Activated T-cell treated with anti-CD3 and anti-CD28 coated beads, Interleukin-2, amount 50 U/mL, for 4 hours (primary cell): ENCODE data around the gene PTGIR. TPM values are rescaled to one million over a fixed set of nuclear protein-coding genes. Genes with fewer than 3 reads are reported as not detected.
A peak's percentile ranks its signal among the peaks of the same experiment; 100 is the strongest.

Experiments used
- ATAC-seq, 2 donors: fragments of 200-7000 bp; cut with Tn5 transposase; one replicate each; pipeline ENCODE4 v1.10.0; 2021
- DNase-seq: peaks from one replicate; pipeline ENCODE4 v3.0.0-alpha.2; 2020
- H3K27me3 Mint-ChIP-seq: one replicate; pipeline ENCODE4 v1.8.0; 2021; ENCODE audit warnings: low read depth, mixed read lengths
- H3K36me3 Mint-ChIP-seq: one replicate; pipeline ENCODE4 v1.8.0; 2022; ENCODE audit warnings: mixed read lengths; ENCODE audit not compliant: insufficient read depth
- H3K4me1 Mint-ChIP-seq: one replicate; pipeline ENCODE4 v1.8.0; 2021; ENCODE audit warnings: low read depth, mixed read lengths
- H3K4me3 Mint-ChIP-seq: one replicate; pipeline ENCODE4 v1.8.0; 2021; ENCODE audit warnings: mild to moderate bottlenecking, moderate library complexity, mixed read lengths
- H3K9me3 Mint-ChIP-seq: one replicate; pipeline ENCODE4 v1.8.0; 2021; ENCODE audit warnings: mixed read lengths
- total RNA-seq, 3 donors: library from RNA; stranded (reverse); gene quantifications; one replicate each; pipeline ENCODE4 v1.2.1, GENCODE V29; 2021

The PTGIR gene
- total RNA-seq, 3 donors from 2014 or later, result 2.2 to 5.8 (median 4.3) TPM

DNA sequence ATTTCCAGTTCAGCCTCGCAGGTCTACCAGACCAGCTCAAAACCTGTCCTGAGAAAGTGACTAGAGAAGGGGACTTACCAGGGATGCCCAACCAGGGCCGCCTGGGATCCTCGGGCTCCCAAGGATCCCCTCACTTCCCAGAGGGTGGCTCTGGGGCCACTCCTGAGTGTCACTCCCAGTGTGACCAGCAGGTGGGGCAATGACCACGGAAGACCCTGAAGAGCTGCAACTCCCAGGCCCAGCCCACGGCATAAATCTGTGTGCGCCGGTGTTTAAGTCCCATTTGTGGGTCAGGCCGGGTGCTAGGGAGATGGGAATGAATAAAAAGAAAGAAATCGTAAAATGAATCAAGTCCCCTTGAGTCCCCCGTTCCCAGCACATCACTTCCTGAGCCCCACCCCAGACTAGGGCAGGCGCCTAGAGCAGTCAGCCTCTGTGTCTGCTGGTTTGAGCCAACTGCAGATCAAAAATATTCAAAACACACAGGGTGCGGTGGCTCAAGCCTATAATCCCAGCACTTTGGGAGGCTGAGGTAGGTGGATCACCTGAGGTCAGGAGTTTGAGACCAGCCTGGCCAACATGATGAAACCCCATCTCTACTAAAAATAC is 10.7 kb downstream of the PTGIR start:
- Mint-ChIP-seq H3K9me3 (no peaks in the 10 kb centered on the region), H3K36me3 (peaks cover 9% of the 10 kb centered on the region), H3K27me3 (no peaks in the 10 kb centered on the region), H3K4me3 (peak overlapping the region; percentile 36), H3K4me1 (peaks cover 67% of the 10 kb centered on the region)
- ATAC-seq (peak; percentile 58 to 70), DNase-seq (peak; percentile 84)

DNA sequence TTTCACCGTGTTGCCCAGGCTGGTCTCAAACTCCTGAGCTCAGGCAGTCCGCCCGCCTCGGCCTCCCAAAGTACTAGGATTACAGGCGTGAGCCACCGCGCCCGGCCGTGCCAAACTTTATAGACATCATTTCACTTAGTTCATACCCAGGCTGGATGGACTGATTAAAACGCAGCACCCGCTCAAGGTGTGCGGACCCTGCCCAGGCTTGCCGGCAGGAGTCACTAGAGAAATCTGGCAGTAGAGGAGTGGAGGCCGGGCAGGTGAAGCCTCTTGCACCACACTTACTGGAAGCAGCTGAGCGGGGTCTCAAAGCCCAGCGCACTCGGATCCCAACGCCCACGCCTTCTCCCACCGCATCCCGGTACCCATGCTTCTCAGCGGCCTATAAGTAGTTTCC is 11.4 kb downstream of the PTGIR start:
- DNase-seq (no peak), ATAC-seq (no peak)
- H3K9me3 Mint-ChIP-seq, result no peaks in the 10 kb centered on the region
- no peak overlapping the region for H3K4me3 Mint-ChIP-seq
- H3K27me3 Mint-ChIP-seq, result no peaks in the 10 kb centered on the region
- H3K4me1 Mint-ChIP-seq, result peaks cover 64% of the 10 kb centered on the region
- H3K36me3 Mint-ChIP-seq, result peaks cover 11% of the 10 kb centered on the region

DNA sequence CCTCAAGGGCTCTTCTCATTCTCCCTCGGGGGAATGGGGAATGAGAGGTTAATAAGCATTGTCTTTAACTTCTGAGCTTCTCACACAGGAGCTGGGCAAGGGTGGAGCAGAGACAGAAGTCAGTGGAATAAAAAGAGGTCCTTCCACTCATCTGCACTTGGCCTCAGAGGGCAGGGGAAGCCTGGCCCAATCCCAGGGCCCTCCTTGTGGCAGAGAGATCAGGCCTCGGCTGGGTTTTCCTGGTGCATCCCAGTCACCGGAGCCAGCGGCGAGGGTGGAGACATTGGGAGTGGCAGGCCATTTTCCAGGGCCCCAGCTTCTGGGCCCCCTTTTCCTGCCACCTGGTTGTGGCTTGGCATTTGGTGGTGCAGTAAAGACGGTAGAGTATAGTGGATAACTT is 13.1 kb downstream of the PTGIR start:
- ATAC-seq, result peak in 1 of 2 donors; percentile 6

DNA sequence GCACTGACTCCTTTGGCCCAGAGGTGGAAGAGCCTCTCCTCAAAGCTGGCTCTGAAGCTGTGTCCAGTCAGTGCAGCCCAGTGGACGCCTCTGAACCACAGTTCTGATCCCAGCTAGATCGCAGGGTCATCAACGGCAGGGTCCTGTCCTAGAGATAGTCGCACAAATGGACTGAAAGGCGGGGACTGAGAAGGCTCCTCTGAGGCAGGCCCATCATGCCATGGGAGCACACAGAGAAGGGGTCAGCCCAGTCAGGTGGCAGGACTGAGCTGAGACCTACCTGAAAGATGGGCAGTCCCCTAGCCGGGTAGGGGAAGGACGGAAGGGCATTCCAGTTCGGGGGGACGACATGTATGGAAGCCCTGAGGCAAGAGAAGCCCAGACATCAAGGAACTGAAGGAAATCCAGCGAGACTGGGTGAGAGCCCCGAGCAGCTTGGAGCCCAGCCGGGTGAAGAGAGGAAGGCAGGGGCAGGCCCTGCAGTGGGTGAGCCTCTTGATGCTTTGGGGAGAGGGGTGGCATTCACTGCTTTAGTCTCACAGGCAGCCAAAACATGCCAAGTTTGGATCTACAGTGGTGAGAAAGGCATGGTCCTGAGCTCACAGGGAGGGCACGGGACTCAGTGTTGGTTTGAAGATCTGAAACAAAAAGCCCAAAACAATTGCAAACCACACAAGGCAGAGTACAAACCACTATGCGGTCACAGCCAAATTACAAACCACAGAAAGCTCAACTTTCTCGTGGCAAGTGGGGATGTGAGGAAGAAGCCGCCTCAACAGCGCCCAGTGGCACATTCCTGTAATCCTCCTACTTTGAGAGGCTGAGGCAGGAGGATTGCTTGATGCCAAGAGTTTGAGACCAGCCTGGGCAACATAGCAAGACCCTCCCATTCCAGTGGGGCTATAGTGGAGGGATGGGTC is 13.8 kb downstream of the PTGIR start:
- peaks cover 58% of the 10 kb centered on the region for H3K4me1 Mint-ChIP-seq
- ATAC-seq (peak; percentile 29 to 36), DNase-seq (no peak)
- H3K9me3 Mint-ChIP-seq, result no peaks in the 10 kb centered on the region
- peak overlapping the region; percentile 49 for H3K4me3 Mint-ChIP-seq
- peaks cover 27% of the 10 kb centered on the region for H3K36me3 Mint-ChIP-seq
- no peaks in the 10 kb centered on the region for H3K27me3 Mint-ChIP-seq

More for the DNA sequence above, 13.1 kb downstream of the PTGIR start:
- DNase-seq, result no peak
- Mint-ChIP-seq H3K9me3 (no peaks in the 10 kb centered on the region), H3K36me3 (peaks cover 23% of the 10 kb centered on the region), H3K27me3 (no peaks in the 10 kb centered on the region), H3K4me1 (peaks cover 58% of the 10 kb centered on the region), H3K4me3 (peak overlapping the region; percentile 49)

DNA sequence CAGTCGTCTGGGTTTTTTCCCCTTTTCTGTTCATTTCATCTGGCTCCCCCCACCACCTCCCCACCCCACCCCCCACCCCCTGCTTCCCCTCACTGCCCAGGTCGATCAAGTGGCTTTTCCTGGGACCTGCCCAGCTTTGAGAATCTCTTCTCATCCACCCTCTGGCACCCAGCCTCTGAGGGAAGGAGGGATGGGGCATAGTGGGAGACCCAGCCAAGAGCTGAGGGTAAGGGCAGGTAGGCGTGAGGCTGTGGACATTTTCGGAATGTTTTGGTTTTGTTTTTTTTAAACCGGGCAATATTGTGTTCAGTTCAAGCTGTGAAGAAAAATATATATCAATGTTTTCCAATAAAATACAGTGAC is 14.5 kb downstream of the PTGIR start:
- Mint-ChIP-seq H3K36me3 (peaks cover 27% of the 10 kb centered on the region), H3K9me3 (no peaks in the 10 kb centered on the region), H3K4me1 (peaks cover 57% of the 10 kb centered on the region), H3K4me3 (no peak overlapping the region), H3K27me3 (no peaks in the 10 kb centered on the region)
- DNase-seq (no peak), ATAC-seq (no peak)

DNA sequence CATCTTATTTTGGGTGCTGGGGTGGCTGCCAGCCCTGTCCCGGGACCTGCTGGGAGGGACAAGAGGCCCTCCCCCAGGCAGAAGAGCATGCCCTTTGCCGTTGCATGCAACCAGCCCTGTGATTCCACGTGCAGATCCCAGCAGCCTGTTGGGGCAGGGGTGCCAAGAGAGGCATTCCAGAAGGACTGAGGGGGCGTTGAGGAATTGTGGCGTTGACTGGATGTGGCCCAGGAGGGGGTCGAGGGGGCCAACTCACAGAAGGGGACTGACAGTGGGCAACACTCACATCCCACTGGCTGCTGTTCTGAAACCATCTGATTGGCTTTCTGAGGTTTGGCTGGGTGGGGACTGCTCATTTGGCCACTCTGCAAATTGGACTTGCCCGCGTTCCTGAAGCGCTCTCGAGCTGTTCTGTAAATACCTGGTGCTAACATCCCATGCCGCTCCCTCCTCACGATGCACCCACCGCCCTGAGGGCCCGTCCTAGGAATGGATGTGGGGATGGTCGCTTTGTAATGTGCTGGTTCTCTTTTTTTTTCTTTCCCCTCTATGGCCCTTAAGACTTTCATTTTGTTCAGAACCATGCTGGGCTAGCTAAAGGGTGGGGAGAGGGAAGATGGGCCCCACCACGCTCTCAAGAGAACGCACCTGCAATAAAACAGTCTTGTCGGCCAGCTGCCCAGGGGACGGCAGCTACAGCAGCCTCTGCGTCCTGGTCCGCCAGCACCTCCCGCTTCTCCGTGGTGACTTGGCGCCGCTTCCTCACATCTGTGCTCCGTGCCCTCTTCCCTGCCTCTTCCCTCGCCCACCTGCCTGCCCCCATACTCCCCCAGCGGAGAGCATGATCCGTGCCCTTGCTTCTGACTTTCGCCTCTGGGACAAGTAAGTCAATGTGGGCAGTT is 15.1 kb downstream of the PTGIR start:
- Mint-ChIP-seq H3K4me3 (no peak overlapping the region), H3K27me3 (no peaks in the 10 kb centered on the region), H3K4me1 (peaks cover 57% of the 10 kb centered on the region), H3K36me3 (peaks cover 27% of the 10 kb centered on the region), H3K9me3 (no peaks in the 10 kb centered on the region)
- DNase-seq (no peak), ATAC-seq (no peak)

DNA sequence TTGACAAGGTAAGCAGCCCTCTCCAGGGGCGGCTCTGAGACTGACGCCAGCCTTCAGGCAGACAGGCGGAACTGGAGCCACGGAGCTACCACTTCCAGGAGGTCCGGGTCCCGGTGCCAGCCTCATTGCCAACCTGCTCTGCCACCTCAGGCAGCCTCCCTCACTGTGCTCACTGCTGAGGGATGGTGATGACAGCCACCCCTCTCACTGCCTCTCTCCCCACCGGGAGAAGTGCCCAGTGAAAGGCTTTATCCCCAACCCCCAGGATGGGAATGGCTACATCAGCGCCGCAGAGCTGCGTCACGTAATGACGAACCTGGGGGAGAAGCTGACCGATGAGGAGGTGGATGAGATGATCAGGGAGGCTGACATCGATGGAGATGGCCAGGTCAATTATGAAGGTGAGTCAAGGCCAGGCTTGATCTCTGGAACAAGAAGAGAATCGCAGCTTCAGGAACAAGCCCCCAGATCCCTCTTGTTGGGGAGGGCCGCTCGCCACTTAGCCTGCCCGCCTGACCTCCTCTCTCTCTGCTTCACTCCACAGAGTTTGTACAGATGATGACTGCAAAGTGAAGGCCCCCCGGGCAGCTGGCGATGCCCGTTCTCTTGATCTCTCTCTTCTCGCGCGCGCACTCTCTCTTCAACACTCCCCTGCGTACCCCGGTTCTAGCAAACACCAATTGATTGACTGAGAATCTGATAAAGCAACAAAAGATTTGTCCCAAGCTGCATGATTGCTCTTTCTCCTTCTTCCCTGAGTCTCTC is 16.1 kb downstream of the PTGIR start:
- DNase-seq, result no peak
- Mint-ChIP-seq H3K27me3 (no peaks in the 10 kb centered on the region), H3K4me3 (no peak overlapping the region), H3K9me3 (no peaks in the 10 kb centered on the region), H3K36me3 (peaks cover 27% of the 10 kb centered on the region), H3K4me1 (peaks cover 55% of the 10 kb centered on the region)
- ATAC-seq, result no peak

- H3K4me3 Mint-ChIP-seq, result no peak overlapping the region
- H3K9me3 Mint-ChIP-seq, result no peaks in the 10 kb centered on the region
- H3K36me3 Mint-ChIP-seq, result peaks cover 27% of the 10 kb centered on the region
- no peaks in the 10 kb centered on the region for H3K27me3 Mint-ChIP-seq
- ATAC-seq (no peak), DNase-seq (no peak)
- peaks cover 57% of the 10 kb centered on the region for H3K4me1 Mint-ChIP-seq
These were observed 16.7 kb downstream of the PTGIR start for GRCh38 chr19:46608178-46608577.

GRCh38 chr19:46607448-46607841 is 17.4 kb downstream of the PTGIR start:
- peaks cover 59% of the 10 kb centered on the region for H3K4me1 Mint-ChIP-seq
- H3K36me3 Mint-ChIP-seq, result peaks cover 27% of the 10 kb centered on the region
- no peaks in the 10 kb centered on the region for H3K9me3 Mint-ChIP-seq
- DNase-seq, result no peak
- no peak overlapping the region for H3K4me3 Mint-ChIP-seq
- no peaks in the 10 kb centered on the region for H3K27me3 Mint-ChIP-seq
- ATAC-seq, result no peak

- H3K9me3 Mint-ChIP-seq, result no peaks in the 10 kb centered on the region
- DNase-seq, result no peak
- no peak overlapping the region for H3K4me3 Mint-ChIP-seq
- peaks cover 58% of the 10 kb centered on the region for H3K4me1 Mint-ChIP-seq
- H3K27me3 Mint-ChIP-seq, result no peaks in the 10 kb centered on the region
- ATAC-seq, result no peak
- H3K36me3 Mint-ChIP-seq, result peaks cover 27% of the 10 kb centered on the region
These were observed 18.0 kb downstream of the PTGIR start for GRCh38 chr19:46606681-46607447.

GRCh38 chr19:46606019-46606418 is 18.9 kb downstream of the PTGIR start:
- DNase-seq, result no peak
- H3K9me3 Mint-ChIP-seq, result no peaks in the 10 kb centered on the region
- peaks cover 50% of the 10 kb centered on the region for H3K4me1 Mint-ChIP-seq
- peaks cover 24% of the 10 kb centered on the region for H3K36me3 Mint-ChIP-seq
- H3K4me3 Mint-ChIP-seq, result no peak overlapping the region
- no peaks in the 10 kb centered on the region for H3K27me3 Mint-ChIP-seq
- ATAC-seq, result no peak

DNA sequence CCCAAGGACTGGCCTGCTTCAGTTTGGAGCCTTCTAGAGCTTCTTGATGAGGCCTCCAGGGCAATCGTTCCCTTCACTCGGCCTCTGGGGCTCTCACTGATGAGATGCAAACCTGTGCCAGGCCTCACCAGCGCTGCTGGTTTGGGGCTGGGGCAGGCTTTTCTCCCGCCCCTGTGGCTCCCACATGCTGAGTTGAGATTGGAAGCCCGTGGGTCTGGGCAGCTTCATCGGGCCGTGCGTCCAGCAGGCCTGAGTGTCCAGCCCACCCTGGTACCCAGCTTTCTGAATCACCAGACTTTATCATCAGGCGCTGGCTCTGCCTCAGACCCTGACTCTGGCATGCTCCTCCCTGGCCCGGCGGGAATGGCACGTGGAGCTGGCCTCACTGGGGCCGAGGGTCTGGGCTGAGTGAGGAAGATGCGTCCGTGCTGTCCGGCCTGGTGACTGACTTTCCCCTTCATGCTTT is 19.5 kb downstream of the PTGIR start:
- Mint-ChIP-seq H3K36me3 (peaks cover 22% of the 10 kb centered on the region), H3K27me3 (no peaks in the 10 kb centered on the region), H3K4me1 (peaks cover 44% of the 10 kb centered on the region), H3K9me3 (no peaks in the 10 kb centered on the region), H3K4me3 (no peak overlapping the region)
- no peak for ATAC-seq
- no peak for DNase-seq

- no peak for DNase-seq
- Mint-ChIP-seq H3K4me1 (peaks cover 45% of the 10 kb centered on the region), H3K27me3 (no peaks in the 10 kb centered on the region), H3K4me3 (no peak overlapping the region), H3K36me3 (peaks cover 21% of the 10 kb centered on the region), H3K9me3 (no peaks in the 10 kb centered on the region)
- no peak for ATAC-seq
These were observed 20.0 kb downstream of the PTGIR start for GRCh38 chr19:46604781-46605355.
